OCI-LY1 (cell line): ENCODE data around the gene TNNT3.

Source experiments
- H2AFZ ChIP-seq: fragments of 200-600 bp; sonication (generic), shearing (Covaris generic); 2 replicates; pipeline ENCODE4 v1.6.0; 2014; ENCODE audit warnings: antibody characterized with exemption, mild to moderate bottlenecking, low read length
- H3F3A ChIP-seq: fragments of 200-600 bp; sonication (generic), shearing (Covaris generic); 2 replicates; pipeline ENCODE4 v1.6.0; 2014; ENCODE audit warnings: mild to moderate bottlenecking, antibody characterized with exemption, low read length, moderate library complexity; ENCODE audit not compliant: insufficient read depth
- H3K27ac ChIP-seq: fragments of 200-600 bp; sonication (generic); 2 replicates; pipeline ENCODE4 v1.5.1; 2014; ENCODE audit warnings: low read length, mixed run types, mild to moderate bottlenecking, low read depth; ENCODE audit not compliant: poor library complexity, severe bottlenecking
- H3K27me3 ChIP-seq: fragments of 200-600 bp; sonication (generic); 2 replicates; pipeline ENCODE4 v1.6.0; 2014; ENCODE audit warnings: antibody characterized with exemption, mild to moderate bottlenecking, low read length, moderate library complexity; ENCODE audit not compliant: insufficient read depth
- H3K36me3 ChIP-seq: fragments of 200-600 bp; sonication (generic); 2 replicates; pipeline ENCODE4 v1.6.1; 2014; ENCODE audit warnings: mild to moderate bottlenecking, antibody characterized with exemption, low read length, moderate library complexity, mixed read lengths; ENCODE audit not compliant: insufficient read depth
- H3K4me1 ChIP-seq: fragments of 200-600 bp; sonication (generic); 2 replicates; pipeline ENCODE4 v1.5.1; 2014; ENCODE audit warnings: mild to moderate bottlenecking, low read length, moderate library complexity; ENCODE audit not compliant: insufficient read depth, severe bottlenecking
- H3K4me2 ChIP-seq: fragments of 200-600 bp; sonication (generic), shearing (Covaris generic); 2 replicates; pipeline ENCODE4 v1.6.1; 2014; ENCODE audit warnings: low read length
- H3K4me3 ChIP-seq: fragments of 200-600 bp; sonication (generic); 2 replicates; pipeline ENCODE4 v1.5.1; 2014; ENCODE audit warnings: low read length, low read depth, mild to moderate bottlenecking, mixed read lengths; ENCODE audit not compliant: poor library complexity, severe bottlenecking
- H3K79me2 ChIP-seq: fragments of 200-600 bp; shearing (Covaris generic); 2 replicates; pipeline ENCODE4 v1.6.1; 2016; ENCODE audit warnings: mixed run types, low read length, mixed read lengths; ENCODE audit not compliant: insufficient read depth
- H3K9ac ChIP-seq: fragments of 200-600 bp; sonication (generic), shearing (Covaris generic); 2 replicates; pipeline ENCODE4 v1.6.1; 2014; ENCODE audit warnings: mild to moderate bottlenecking, low read length, mixed read lengths
- H3K9me2 ChIP-seq: fragments of 200-600 bp; sonication (generic), shearing (Covaris generic); 2 replicates; pipeline ENCODE4 v1.6.1; 2014; ENCODE audit warnings: low read depth, mild to moderate bottlenecking, low read length, mixed read lengths
- H3K9me3 ChIP-seq: fragments of 200-600 bp; shearing (Covaris generic); 2 replicates; pipeline ENCODE4 v1.6.1; 2014; ENCODE audit warnings: low read length, mixed read lengths
- H4K20me1 ChIP-seq: fragments of 200-600 bp; sonication (generic), shearing (Covaris generic); 2 replicates; pipeline ENCODE4 v1.6.0; 2016; ENCODE audit warnings: mild to moderate bottlenecking, low read length; ENCODE audit not compliant: insufficient read depth
- EZH2 ChIP-seq: fragments of 200-600 bp; sonication (generic), shearing (Covaris generic); IDR thresholded peaks from 2 replicates; pipeline ENCODE4 v1.8.0; 2017; ENCODE audit warnings: borderline replicate concordance, mixed run types, mild to moderate bottlenecking, antibody characterized with exemption, low read length, moderate library complexity, mixed read lengths
- TF ChIP-seq, protein P1 (sequence below): fragments of 200-600 bp; sonication (generic), shearing (Covaris generic); IDR thresholded peaks from 2 replicates; pipeline ENCODE4 v1.5.1; 2017; ENCODE audit warnings: mild to moderate bottlenecking, antibody characterized with exemption, low read length, moderate library complexity, mixed read lengths

Gene TNNT3

DNA sequence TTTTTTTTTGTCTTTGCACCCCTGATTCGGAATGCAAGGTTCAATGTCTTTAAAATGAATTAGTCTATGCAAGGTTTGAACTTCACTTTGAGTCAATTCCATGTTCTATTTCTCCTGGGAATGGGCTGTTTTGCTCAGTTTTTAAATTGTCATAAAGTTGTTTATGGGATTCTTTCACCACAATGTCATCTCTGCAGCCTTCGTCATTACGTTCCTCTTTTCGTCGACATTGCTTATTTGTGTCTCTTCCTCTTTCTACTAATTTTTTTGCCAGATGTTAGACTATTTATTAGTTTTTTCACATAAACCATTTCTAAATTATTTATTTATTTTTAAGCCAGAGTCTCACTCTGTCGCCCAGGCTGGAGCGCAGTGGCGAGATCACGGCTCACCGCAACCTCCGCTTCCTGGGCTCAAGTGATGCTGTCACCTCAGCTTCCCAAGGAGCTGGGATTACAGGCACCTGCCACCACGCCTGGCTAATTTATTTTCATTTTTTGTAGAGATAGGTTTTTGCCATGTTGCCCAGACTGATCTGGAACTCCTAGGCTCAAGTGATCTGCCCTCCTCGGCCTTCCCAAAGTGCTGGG, 7.1 kb upstream of the TNNT3 start:
- TF ChIP-seq, protein P1, sequence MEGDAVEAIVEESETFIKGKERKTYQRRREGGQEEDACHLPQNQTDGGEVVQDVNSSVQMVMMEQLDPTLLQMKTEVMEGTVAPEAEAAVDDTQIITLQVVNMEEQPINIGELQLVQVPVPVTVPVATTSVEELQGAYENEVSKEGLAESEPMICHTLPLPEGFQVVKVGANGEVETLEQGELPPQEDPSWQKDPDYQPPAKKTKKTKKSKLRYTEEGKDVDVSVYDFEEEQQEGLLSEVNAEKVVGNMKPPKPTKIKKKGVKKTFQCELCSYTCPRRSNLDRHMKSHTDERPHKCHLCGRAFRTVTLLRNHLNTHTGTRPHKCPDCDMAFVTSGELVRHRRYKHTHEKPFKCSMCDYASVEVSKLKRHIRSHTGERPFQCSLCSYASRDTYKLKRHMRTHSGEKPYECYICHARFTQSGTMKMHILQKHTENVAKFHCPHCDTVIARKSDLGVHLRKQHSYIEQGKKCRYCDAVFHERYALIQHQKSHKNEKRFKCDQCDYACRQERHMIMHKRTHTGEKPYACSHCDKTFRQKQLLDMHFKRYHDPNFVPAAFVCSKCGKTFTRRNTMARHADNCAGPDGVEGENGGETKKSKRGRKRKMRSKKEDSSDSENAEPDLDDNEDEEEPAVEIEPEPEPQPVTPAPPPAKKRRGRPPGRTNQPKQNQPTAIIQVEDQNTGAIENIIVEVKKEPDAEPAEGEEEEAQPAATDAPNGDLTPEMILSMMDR: no peak
- no peak for TF ChIP-seq EZH2
- H3K36me3 ChIP-seq: no peaks in the 10 kb centered on the region
- H3K9me2 ChIP-seq: no peaks in the 10 kb centered on the region
- H3K4me2 ChIP-seq: no peak overlapping the region
- H3K27ac ChIP-seq: no peak overlapping the region
- H3K4me3 ChIP-seq: no peak overlapping the region
- no peaks in the 10 kb centered on the region for H3K9me3 ChIP-seq
- H3K27me3 ChIP-seq: no peaks in the 10 kb centered on the region
- no peaks in the 10 kb centered on the region for H3F3A ChIP-seq
- no peaks in the 10 kb centered on the region for H3K79me2 ChIP-seq
- H3K9ac ChIP-seq: no peak overlapping the region
- H4K20me1 ChIP-seq: no peaks in the 10 kb centered on the region
- H3K4me1 ChIP-seq: no peaks in the 10 kb centered on the region
- no peak overlapping the region for H2AFZ ChIP-seq

DNA sequence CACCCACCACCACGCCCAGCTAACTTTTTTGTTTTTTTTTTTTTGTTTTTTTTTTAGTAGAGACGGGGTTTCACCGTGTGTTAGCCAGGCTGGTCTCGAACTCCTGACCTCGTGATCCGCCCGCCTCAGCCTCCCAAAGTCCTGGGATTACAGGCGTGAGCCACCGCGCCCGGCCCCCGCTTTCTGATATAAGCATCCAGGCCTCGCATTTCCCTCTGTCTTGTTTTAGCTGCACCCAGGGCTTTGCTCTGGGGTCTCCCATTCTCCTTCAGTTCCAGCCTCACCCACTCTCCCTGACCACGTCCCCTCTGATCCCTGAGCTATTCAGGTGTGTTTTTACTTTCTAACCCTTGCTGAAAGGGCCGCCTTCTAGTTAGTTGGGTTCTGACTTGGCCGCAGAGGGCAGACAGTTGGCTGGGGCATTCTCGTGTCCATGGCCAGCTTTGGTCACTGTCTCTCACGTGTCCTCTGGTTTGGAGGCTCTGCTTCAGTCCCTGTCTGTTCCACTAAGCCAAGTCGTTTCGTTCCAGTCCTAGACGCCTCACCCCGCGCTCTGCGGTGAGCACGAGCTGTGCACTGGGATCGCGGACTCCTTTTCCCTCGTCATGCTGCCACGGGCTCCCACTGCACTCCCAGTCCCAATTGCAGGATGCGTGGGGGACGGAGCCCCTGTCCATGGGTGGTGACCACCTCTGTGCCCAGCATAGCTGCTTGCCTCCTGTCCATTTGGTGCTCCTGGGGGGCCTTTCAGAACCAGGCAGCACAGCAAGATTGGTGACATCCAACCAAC, 6.0 kb upstream of the TNNT3 start:
- Histone ChIP-seq H3K27ac (no peak overlapping the region), H3K36me3 (no peaks in the 10 kb centered on the region), H3K9ac (no peak overlapping the region), H3K9me3 (no peaks in the 10 kb centered on the region), H3K4me1 (no peaks in the 10 kb centered on the region), H3K79me2 (no peaks in the 10 kb centered on the region), H3K27me3 (no peaks in the 10 kb centered on the region), H4K20me1 (no peaks in the 10 kb centered on the region), H3F3A (no peaks in the 10 kb centered on the region), H3K4me2 (no peak overlapping the region), H3K9me2 (no peaks in the 10 kb centered on the region), H2AFZ (no peak overlapping the region), H3K4me3 (no peak overlapping the region)
- TF ChIP-seq EZH2: no peak
- TF ChIP-seq, protein P1: no peak

DNA sequence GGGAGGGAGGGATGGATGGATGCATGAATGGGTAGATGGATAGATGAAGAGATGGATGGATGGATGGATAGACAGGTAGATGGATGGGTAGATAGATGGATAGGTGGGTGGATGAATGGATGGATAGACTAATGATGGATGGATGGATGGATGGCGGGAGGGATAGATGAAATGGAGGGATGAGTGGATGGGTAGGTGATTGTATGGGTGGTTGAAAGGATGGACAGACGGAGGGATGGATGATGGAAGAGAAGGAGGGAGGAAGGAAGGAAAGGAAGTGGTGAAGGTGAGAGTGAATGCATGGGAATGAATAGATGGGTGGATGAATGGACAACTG, 3.7 kb upstream of the TNNT3 start:
- Histone ChIP-seq H3K79me2 (no peaks in the 10 kb centered on the region), H3K9ac (no peak overlapping the region), H3F3A (no peaks in the 10 kb centered on the region), H3K4me1 (no peaks in the 10 kb centered on the region), H3K9me2 (no peaks in the 10 kb centered on the region), H3K27ac (no peak overlapping the region), H4K20me1 (no peaks in the 10 kb centered on the region), H3K36me3 (no peaks in the 10 kb centered on the region), H3K27me3 (no peaks in the 10 kb centered on the region), H3K4me3 (no peak overlapping the region), H3K9me3 (no peaks in the 10 kb centered on the region), H3K4me2 (no peak overlapping the region), H2AFZ (no peak overlapping the region)
- TF ChIP-seq EZH2: no peak
- TF ChIP-seq, protein P1: no peak
